NCI-H526 (cell line): ENCODE data around the gene CLIP2.
A peak's percentile ranks its signal among the peaks of the same experiment; 100 is the strongest.
"Not testable (repeated sequence)": the region's sequence is repeated elsewhere in the genome, so short reads cannot be mapped to it uniquely, and the experiment has no call there.

Source experiments
- DNase-seq, 2 experiments: peaks; one replicate each; lab custom pipeline; 2025; lab: John Stamatoyannopoulos, UW

The CLIP2 gene

GRCh38 chr7:74430961-74431466 lies 141.8 kb downstream of the CLIP2 start:
- DNase-seq: no peak

- not testable (repeated sequence) for DNase-seq
Observed at GRCh38 chr7:74437291-74437571, 148.0 kb downstream of the CLIP2 start.

- DNase-seq: no peak
Observed at GRCh38 chr7:74438327-74438726, 149.1 kb downstream of the CLIP2 start.

GRCh38 chr7:74439541-74439940 lies 150.3 kb downstream of the CLIP2 start:
- no peak for DNase-seq

GRCh38 chr7:74440143-74440542 lies 150.9 kb downstream of the CLIP2 start:
- not testable (repeated sequence) for DNase-seq

- DNase-seq: no peak
Observed at GRCh38 chr7:74441801-74442200, 152.6 kb downstream of the CLIP2 start.

GRCh38 chr7:74443543-74444247 lies 154.5 kb downstream of the CLIP2 start:
- DNase-seq: no peak

GRCh38 chr7:74449144-74449543 lies 159.9 kb downstream of the CLIP2 start:
- DNase-seq: no peak

- peak; percentile 45 to 72 for DNase-seq
Observed at GRCh38 chr7:74449809-74450397, 160.7 kb downstream of the CLIP2 start.

GRCh38 chr7:74452748-74453321 lies 163.6 kb downstream of the CLIP2 start:
- peak in 1 of 2 experiments; percentile 42 for DNase-seq

- DNase-seq: peak in 1 of 2 experiments; percentile 75
Observed at GRCh38 chr7:74453322-74454011, 164.3 kb downstream of the CLIP2 start, which contains the start of gene GTF2IRD1. GTF2IRD1 (plus strand) TSS chr7:74453906; CDS start chr7:74508081, 54,175 bp downstream.

- peak in 1 of 2 experiments; percentile 40 for DNase-seq
Observed at GRCh38 chr7:74454021-74454924, 165.1 kb downstream of the CLIP2 start.

GRCh38 chr7:74454925-74455288 lies 165.7 kb downstream of the CLIP2 start:
- DNase-seq: no peak

GRCh38 chr7:74455291-74455804 lies 166.1 kb downstream of the CLIP2 start:
- DNase-seq: peak in 1 of 2 experiments; percentile 35
